H1 (cell line): Measurements from ENCODE around the gene ANKRD65. TPM values are rescaled to one million over a fixed set of nuclear protein-coding genes. Genes with fewer than 3 reads are reported as not detected.

Source experiments
- CTCF ChIA-PET: fragments of 300-600 bp; sonication (Branson Sonifier 250); formaldehyde crosslinking; loops from one replicate; lab custom pipeline; 2021; ENCODE audit not compliant: partially characterized antibody; lab: Charles Lee
- POLR2A ChIA-PET: fragments of 300-600 bp; sonication (Branson Sonifier 250); formaldehyde crosslinking; loops from one replicate; lab custom pipeline; 2021; ENCODE audit warnings: inconsistent platforms; ENCODE audit not compliant: partially characterized antibody; lab: Charles Lee
- DNase-seq, 2 experiments: peaks; one replicate each; pipeline versions ENCODE4 v3.0.0 to v3.0.0-alpha.2; 2010 to 2022; ENCODE audit warnings: low spot score in 2 of 2, low read depth in 1 of 2, mixed read lengths in 1 of 2
- FAIRE-seq: peaks from 2 replicates; lab custom pipeline; 2011; peaks lifted over from hg19 to GRCh38; lab: Jason Lieb, UNC
- H2AFZ ChIP-seq: 2 replicates; pipeline ENCODE4 v1.8.1; 2012; ENCODE audit warnings: low read length, inconsistent platforms
- H2AK5ac ChIP-seq: 2 replicates; pipeline ENCODE4 v1.6.1; 2013; ENCODE audit warnings: low read depth, low read length
- H2BK120ac ChIP-seq: replicated peaks from 2 replicates; pipeline ENCODE3; 2013; ENCODE audit warnings: low read depth, low read length, inconsistent platforms
- H2BK12ac ChIP-seq: 2 replicates; pipeline ENCODE4 v1.6.1; 2013; ENCODE audit warnings: low read depth, low read length
- H2BK15ac ChIP-seq: 2 replicates; pipeline ENCODE4 v1.6.1; 2013; ENCODE audit warnings: low read length
- H2BK20ac ChIP-seq: 2 replicates; pipeline ENCODE4 v1.6.1; 2013; ENCODE audit warnings: low read length
- H2BK5ac ChIP-seq: 2 replicates; pipeline ENCODE4 v1.6.1; 2013; ENCODE audit warnings: low read depth, low read length
- H3K14ac ChIP-seq: 2 replicates; pipeline ENCODE4 v1.6.1; 2013; ENCODE audit warnings: inconsistent platforms; ENCODE audit not compliant: insufficient read length
- H3K18ac ChIP-seq: 2 replicates; pipeline ENCODE4 v1.6.1; 2013; ENCODE audit warnings: low read length; ENCODE audit errors: extremely low read depth
- H3K23ac ChIP-seq: 2 replicates; pipeline ENCODE4 v1.6.1; 2013; ENCODE audit warnings: inconsistent platforms; ENCODE audit not compliant: insufficient read length
- H3K23me2 ChIP-seq: 2 replicates; pipeline ENCODE4 v1.6.1; 2013; ENCODE audit warnings: low read depth, low read length
- H3K27ac ChIP-seq: 2 replicates; pipeline ENCODE4 v1.6.1; 2011; ENCODE audit warnings: low read depth, low read length, inconsistent platforms
- H3K27me3 ChIP-seq, 4 experiments: replicated peaks in 1 of 4; 1 replicate in 1 of 4; 2 replicates in 3 of 4; pipeline versions ENCODE4 v1.6.1 to v1.8.1; 2011 to 2013; ENCODE audit warnings: low read length in 3 of 4, mild to moderate bottlenecking in 3 of 4, inconsistent platforms in 2 of 4, mixed read lengths in 2 of 4, moderate library complexity in 1 of 4; ENCODE audit not compliant: control insufficient read depth in 3 of 4, insufficient read depth in 3 of 4; ENCODE audit errors: extremely low read depth in 1 of 4
- H3K36me3 ChIP-seq, 4 experiments: 2 replicates each; pipeline versions ENCODE4 v1.6.1 to v1.8.1; 2011 to 2013; ENCODE audit warnings: mild to moderate bottlenecking in 4 of 4, low read length in 3 of 4, moderate library complexity in 2 of 4, control low read depth in 1 of 4, inconsistent platforms in 1 of 4; ENCODE audit not compliant: insufficient read depth in 4 of 4, control insufficient read depth in 2 of 4
- H3K4ac ChIP-seq: replicated peaks from 2 replicates; pipeline ENCODE3; 2013; ENCODE audit warnings: low read length, low read depth, mixed read lengths, inconsistent platforms; ENCODE audit not compliant: insufficient read length
- H3K4me1 ChIP-seq, 4 experiments: replicated peaks in 1 of 4; 1 replicate in 1 of 4; 2 replicates in 3 of 4; pipeline versions ENCODE4 v1.6.1 to v1.8.1; 2011 to 2013; ENCODE audit warnings: low read length in 3 of 4, inconsistent platforms in 2 of 4, mixed read lengths in 1 of 4; ENCODE audit not compliant: insufficient read depth in 4 of 4, control insufficient read depth in 3 of 4
- H3K4me2 ChIP-seq, 2 experiments: 2 replicates each; pipeline versions ENCODE4 v1.6.1 to v1.8.1; 2011 to 2013; ENCODE audit warnings: low read depth in 2 of 2, low read length in 2 of 2, control low read depth in 1 of 2, inconsistent platforms in 1 of 2, mild to moderate bottlenecking in 1 of 2; ENCODE audit not compliant: insufficient read depth in 1 of 2
- H3K4me3 ChIP-seq, 4 experiments: fragments of 200-600, 300-600 bp in 1 of 4; sonication (generic), shearing (Covaris generic), sonication (Bioruptor Twin) in 1 of 4; 2 replicates each; pipeline versions ENCODE4 v1.5.1 to v1.8.1; 2011 to 2016; ENCODE audit warnings: low read length in 4 of 4, low read depth in 3 of 4, control low read depth in 2 of 4, inconsistent platforms in 2 of 4, mild to moderate bottlenecking in 2 of 4, mixed read lengths in 1 of 4, moderate library complexity in 1 of 4; ENCODE audit not compliant: insufficient read depth in 2 of 4; ENCODE audit errors: extremely low read depth in 1 of 4
- H3K56ac ChIP-seq: replicated peaks from 2 replicates; pipeline ENCODE3; 2013; ENCODE audit warnings: low read depth, mild to moderate bottlenecking, mixed read lengths, low read length, inconsistent platforms; ENCODE audit not compliant: insufficient read length
- H3K79me1 ChIP-seq: 2 replicates; pipeline ENCODE4 v1.6.1; 2013; ENCODE audit warnings: low read depth, low read length, control low read depth
- H3K79me2 ChIP-seq, 2 experiments: 2 replicates each; pipeline versions ENCODE4 v1.6.1 to v1.8.1; 2012 to 2013; ENCODE audit warnings: low read length in 2 of 2, mild to moderate bottlenecking in 2 of 2, inconsistent platforms in 1 of 2; ENCODE audit not compliant: insufficient read depth in 2 of 2, control insufficient read depth in 1 of 2
- H3K9ac ChIP-seq, 4 experiments: replicated peaks in 1 of 4; 1 replicate in 1 of 4; 2 replicates in 3 of 4; pipeline versions ENCODE4 v1.6.1 to v1.8.1; 2011 to 2013; ENCODE audit warnings: low read depth in 3 of 4, low read length in 3 of 4, control low read depth in 2 of 4, mild to moderate bottlenecking in 2 of 4, moderate library complexity in 2 of 4, inconsistent platforms in 1 of 4; ENCODE audit errors: extremely low read depth in 1 of 4
- H3K9me3 ChIP-seq, 2 experiments: 2 replicates each; pipeline versions ENCODE4 v1.6.1 to v1.8.1; 2012 to 2013; ENCODE audit warnings: mild to moderate bottlenecking in 2 of 2, moderate library complexity in 2 of 2, control low read depth in 1 of 2, inconsistent platforms in 1 of 2, low read depth in 1 of 2, low read length in 1 of 2, mixed read lengths in 1 of 2; ENCODE audit not compliant: insufficient read depth in 2 of 2
- H4K20me1 ChIP-seq, 2 experiments: replicated peaks in 1 of 2; 2 replicates each; pipeline versions ENCODE3 to v1.8.1; 2011 to 2013; ENCODE audit warnings: inconsistent platforms in 2 of 2, low read length in 2 of 2, mild to moderate bottlenecking in 1 of 2; ENCODE audit not compliant: insufficient read depth in 2 of 2, control insufficient read depth in 1 of 2
- H4K5ac ChIP-seq: 2 replicates; pipeline ENCODE4 v1.6.1; 2013; ENCODE audit warnings: low read length, low read depth, mixed read lengths, inconsistent platforms; ENCODE audit not compliant: insufficient read length
- H4K8ac ChIP-seq: 2 replicates; pipeline ENCODE4 v1.8.0; 2013; ENCODE audit warnings: mild to moderate bottlenecking, moderate library complexity, low read length, inconsistent platforms; ENCODE audit not compliant: insufficient read depth; ENCODE audit errors: extremely low read depth
- H4K91ac ChIP-seq: replicated peaks from 2 replicates; pipeline ENCODE3; 2013; ENCODE audit warnings: low read length, mixed read lengths, inconsistent platforms; ENCODE audit not compliant: insufficient read length
- EZH2 ChIP-seq: fragments of 200-600 bp; sonication (generic); IDR thresholded peaks from 2 replicates; pipeline ENCODE4 v1.7.1; 2012; ENCODE audit warnings: low read depth, mild to moderate bottlenecking, moderate library complexity, low read length, inconsistent platforms; ENCODE audit not compliant: severe bottlenecking
- ZNF274 ChIP-seq: IDR thresholded peaks from 2 replicates; pipeline ENCODE4 v1.7.0; 2012; ENCODE audit warnings: low read length, borderline replicate concordance; ENCODE audit errors: extremely low read depth
- WGBS, 2 experiments: shearing (Covaris generic) in 1 of 2; methylation state at CpG; one replicate each; pipeline versions ENCODE4 v1.1.6 to v1.1.7; 2013 to 2015; ENCODE audit warnings: low lambda C conversion rate in 2 of 2, mixed read lengths in 2 of 2, inconsistent platforms in 1 of 2, low coverage in 1 of 2, missing lambda C conversion rate in 1 of 2; ENCODE audit not compliant: insufficient replicate concordance in 2 of 2, insufficient coverage in 1 of 2, insufficient read length in 1 of 2; ENCODE audit errors: extremely low coverage in 1 of 2, missing lambda C conversion rate in 1 of 2; 5-methylcytosine and 5-hydroxymethylcytosine counted together
- polyA plus RNA-seq, 7 experiments: library from polyadenylated mRNA; depleted of rRNA in 3 of 7; stranded (reverse) in 5 of 7; unstranded in 2 of 7; fragments of >200 nt in 5 of 7; fragments of 200-250 nt in 2 of 7; gene quantifications; 1 replicate in 5 of 7; 2 replicates in 1 of 7; 4 replicates in 1 of 7; pipeline versions ENCODE4 v1.2.1 to v1.2.3, GENCODE V29; 2011 to 2013; ENCODE audit warnings: missing spikeins in 2 of 7, mixed read lengths in 2 of 7
- total RNA-seq: library from RNA; stranded (reverse); fragmentation: NEBNext Ultra II Directional; extraction: Animal tissue kit (Norgen Biotek cat#: 25700); gene quantifications from 2 replicates; pipeline ENCODE4 v1.2.1, GENCODE V29; 2021

Gene ANKRD65
- total and polyA plus RNA-seq, 2 of the 8 experiments (the other 6 are each of a cell fraction or from before 2014, with no cell fraction given): 1.8 to 2.0 TPM

GRCh38 chr1:1436630-1437032, 15.6 kb upstream of the ANKRD65 start:
- no peak overlapping the region for H2BK5ac ChIP-seq
- H3K4ac ChIP-seq: no peak overlapping the region
- H3K9me3 ChIP-seq: no peaks in the 10 kb centered on the region
- H3K36me3 ChIP-seq: peaks cover 0 to 7% (median 0%) of the 10 kb centered on the region in 4 experiments; a peak in 1 of 8 replicates
- H3K27me3 ChIP-seq: peaks cover 0 to 3% (median 0%) of the 10 kb centered on the region in 4 experiments; a peak in 2 of 7 replicates
- H2BK20ac ChIP-seq: no peak overlapping the region
- DNase-seq (no peak), FAIRE-seq (no peak)
- peak overlapping the region; percentile 2; the same call in 1 of the 2 replicates for H4K8ac ChIP-seq
- H3K4me2 ChIP-seq: peak overlapping the region; percentile 54 to 94
- no peak overlapping the region for H4K5ac ChIP-seq
- H3K56ac ChIP-seq: no peak overlapping the region
- no peak overlapping the region for H2AFZ ChIP-seq
- H2BK12ac ChIP-seq: 0 out of 2 replicates have a peak overlapping the region, but pooled peaks have one; percentile 50
- H3K79me2 ChIP-seq: peaks cover 0 to 8% of the 10 kb centered on the region in 2 experiments; a peak in 1 of 4 replicates
- H2AK5ac ChIP-seq: 0 out of 2 replicates have a peak overlapping the region, but pooled peaks have one; percentile 88
- H2BK15ac ChIP-seq: no peak overlapping the region
- H3K14ac ChIP-seq: no peak overlapping the region
- H2BK120ac ChIP-seq: no peak overlapping the region
- no peak overlapping the region for H3K9ac ChIP-seq
- H3K23ac ChIP-seq: no peak overlapping the region
- peaks cover 0 to 44% (median 36%) of the 10 kb centered on the region in 4 experiments; a peak in 6 of 7 replicates for H3K4me1 ChIP-seq
- no peak overlapping the region for H4K91ac ChIP-seq
- peaks cover 4 to 7% of the 10 kb centered on the region in 2 experiments for H4K20me1 ChIP-seq
- POLR2A ChIA-PET: interaction anchor here (0.5 to 22.9 kb wide), 7 partner anchors 8 to 342 kb away, joined by 3 to 515 read pairs (median 6); partner anchors contain the start of genes ANKRD65, CCNL2 and MRPL20
- CTCF ChIA-PET: interaction anchor here (0.6 to 3.0 kb wide), 7 partner anchors 9 to 68 kb away, joined by 3 to 20 read pairs (median 5); no protein-coding TSS in a partner anchor
- H3K79me1 ChIP-seq: no peaks in the 10 kb centered on the region
- H3K18ac ChIP-seq: no peak overlapping the region
- peak overlapping the region in 3 of 4 experiments; percentile 46 to 72 (median 72); a peak in 4 of 8 replicates for H3K4me3 ChIP-seq
- H3K27ac ChIP-seq: no peak overlapping the region
- H3K23me2 ChIP-seq: peaks cover 18% of the 10 kb centered on the region; the same call in 1 of the 2 replicates
- WGBS, 2 experiments: 92% methylated on average over 6 of the region's 7 CpGs; no CpG with 5 or more reads in 1 of the 2 experiments
- no peak for TF ChIP-seq EZH2
- TF ChIP-seq ZNF274: no peak
